ENCODE results near the gene CHMP5. TPM values are rescaled to one million over a fixed set of nuclear protein-coding genes. Genes with fewer than 3 reads are reported as not detected.

The CHMP5 gene
- polyA plus RNA-seq (2013, experiment 1 of 2) = 64.5 TPM
- polyA plus RNA-seq (2013, experiment 2 of 2) = 64.5 TPM

DNA sequence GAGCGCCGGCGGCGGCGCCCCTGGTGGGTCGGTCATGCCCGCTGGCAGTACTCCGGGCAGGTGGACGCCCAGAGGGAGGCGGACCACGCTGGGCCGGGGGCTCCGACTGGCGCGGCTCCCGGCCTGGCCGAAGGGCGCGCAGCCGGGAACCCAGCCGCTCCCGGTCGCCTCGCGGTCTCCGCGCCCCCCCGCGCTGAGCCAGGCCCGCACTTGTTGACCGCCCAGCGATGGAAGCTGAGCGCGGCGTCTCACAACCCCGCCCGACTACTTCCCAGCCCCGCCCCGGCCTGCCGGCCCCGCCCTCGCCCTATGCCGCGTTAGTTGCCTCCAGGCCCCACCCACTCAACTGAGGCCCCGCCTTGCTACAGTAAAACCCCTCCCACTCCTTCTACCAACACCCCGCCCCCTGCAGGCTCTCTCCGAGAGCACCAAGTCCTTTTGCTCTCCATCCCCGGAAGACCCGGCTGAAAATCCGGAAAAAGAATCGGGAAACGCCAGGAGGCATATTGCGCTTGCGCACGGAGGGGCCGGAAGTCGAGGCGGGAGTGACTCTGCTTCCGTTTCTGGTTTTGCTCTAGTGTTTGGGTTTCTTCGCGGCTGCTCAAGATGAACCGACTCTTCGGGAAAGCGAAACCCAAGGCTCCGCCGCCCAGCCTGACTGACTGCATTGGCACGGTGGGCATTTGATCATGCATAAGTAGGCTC, at the start of gene CHMP5, which contains the start of gene BAG1:
Gene CHMP5, plus strand, starts transcription at position 577 of the 705 bp plus-strand sequence. Its CDS starts 30 bp downstream, at position 607.
Gene BAG1, minus strand, starts transcription at position 236 of the 705 bp plus-strand sequence.
- H4K8ac ChIP-seq (ENCODE audit: low read depth, low read length) = no peak within 1 kb of the TSS
- peaks cover 7 to 14% of the 10 kb centered on the region in 2 donors for H3K4me1 ChIP-seq (ENCODE audit: control insufficient read depth in 2 of 2, insufficient read depth in 1 of 2, low read depth in 1 of 2, low read length in 2 of 2)
- peak within 1 kb of the TSS; percentile 90 for H3K4me2 ChIP-seq (ENCODE audit: insufficient read depth, low read length, poor library complexity, severe bottlenecking)
- no peak within 1 kb of the TSS for H2BK5ac ChIP-seq (ENCODE audit: low read length)
- H3K18ac ChIP-seq (ENCODE audit: low read length) = peak within 1 kb of the TSS; percentile 90
- peak within 1 kb of the TSS; percentile 60 for H2AK5ac ChIP-seq (ENCODE audit: low read depth, low read length)
- no CpG with 5 or more reads among the region's 67 CpGs for WGBS, 2 donors (ENCODE audit: extremely low coverage in 2 of 2, insufficient read length in 2 of 2, insufficient replicate concordance in 1 of 2)
- no peaks in the 10 kb centered on the region for H3K9me3 ChIP-seq (replicated peaks in 1 of 2; ENCODE audit: control insufficient read depth in 2 of 2, insufficient read depth in 1 of 2, low read depth in 1 of 2, low read length in 2 of 2)
- peak within 1 kb of the TSS; percentile 75 for H3K23ac ChIP-seq (ENCODE audit: low read depth, low read length, poor library complexity)
- peak within 1 kb of the TSS; percentile 85 to 95 for H3K4me3 ChIP-seq (ENCODE audit: low read length in 2 of 2)
- no peak within 1 kb of the TSS for H2BK15ac ChIP-seq (ENCODE audit: low read length)
- peak; percentile 98 for DNase-seq (ENCODE audit: low spot score)
- H2BK12ac ChIP-seq (ENCODE audit: low read length) = no peak within 1 kb of the TSS
- peak within 1 kb of the TSS; percentile 98 for H3K9ac ChIP-seq (ENCODE audit: low read depth, low read length, poor library complexity)
- peak within 1 kb of the TSS; percentile 47 for H3K27ac ChIP-seq (replicated peaks; ENCODE audit: low read length)
- H3K14ac ChIP-seq (ENCODE audit: low read length) = peak within 1 kb of the TSS; percentile 91
- H3K27me3 ChIP-seq (ENCODE audit: control insufficient read depth in 3 of 3, insufficient read depth in 3 of 3, low read depth in 1 of 3, low read length in 3 of 3) = no peaks in the 10 kb centered on the region
- peaks cover 14 to 62% of the 10 kb centered on the region in 2 donors for H3K36me3 ChIP-seq (replicated peaks in 1 of 2; ENCODE audit: control insufficient read depth in 2 of 2, insufficient read depth in 2 of 2, low read length in 2 of 2)
- peak within 1 kb of the TSS; percentile 95 for H2AFZ ChIP-seq (ENCODE audit: low read length)
- no peak within 1 kb of the TSS for H3K4ac ChIP-seq (ENCODE audit: low read length)
- peak within 1 kb of the TSS; percentile 66 for H2BK120ac ChIP-seq (ENCODE audit: low read depth, low read length)
- H3K79me1 ChIP-seq (ENCODE audit: low read depth, low read length) = peaks cover 9% of the 10 kb centered on the region
- no peak within 1 kb of the TSS for H4K91ac ChIP-seq (ENCODE audit: low read depth, low read length, poor library complexity)

DNA sequence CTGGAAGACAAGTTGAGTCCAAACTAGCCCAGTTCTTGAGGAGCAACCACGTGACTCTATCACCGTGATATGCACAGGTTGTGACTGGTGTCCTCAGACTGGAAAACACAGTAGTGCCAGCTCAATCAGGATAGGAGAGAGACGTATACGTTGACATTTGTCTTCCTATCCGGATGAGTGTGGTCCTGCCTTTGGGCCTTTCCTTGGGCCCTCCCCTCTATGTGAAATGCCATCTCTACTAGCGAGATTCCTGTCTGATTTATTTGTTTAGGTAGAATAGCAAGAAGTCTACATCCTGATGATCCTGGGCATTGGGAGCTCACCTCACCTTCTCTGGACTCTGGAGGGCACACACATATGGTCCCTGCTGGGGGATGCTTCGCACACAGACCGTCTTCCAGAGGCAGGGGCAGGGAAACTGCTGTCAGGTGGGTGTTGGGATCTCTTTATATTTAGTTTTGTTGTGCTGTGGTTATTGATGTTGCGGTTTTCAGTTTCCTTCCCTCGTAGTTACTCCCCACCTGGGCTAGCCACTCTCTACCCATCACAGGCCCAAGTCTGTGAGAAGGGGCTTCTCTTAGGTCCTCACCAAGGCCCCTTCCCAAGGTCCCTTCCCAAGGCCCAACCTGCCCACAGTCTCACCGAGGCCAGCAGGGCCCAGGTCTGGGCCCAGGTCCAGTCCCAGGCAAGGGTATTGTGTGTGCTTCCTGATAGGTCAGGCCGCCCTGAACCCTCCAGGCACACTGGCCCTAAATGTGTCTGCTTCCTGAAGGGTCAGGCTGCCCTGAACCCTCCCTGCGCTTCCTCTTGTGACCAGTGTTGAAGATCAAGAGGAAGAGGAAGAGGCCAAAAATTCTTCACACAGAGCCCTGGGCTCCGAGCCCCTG, 43.9 kb upstream of the CHMP5 start:
- Histone ChIP-seq H3K79me1 (ENCODE audit: low read depth, low read length) (no peaks in the 10 kb centered on the region), H3K9ac (ENCODE audit: low read depth, low read length, poor library complexity) (no peak overlapping the region), H3K23ac (ENCODE audit: low read depth, low read length, poor library complexity) (no peak overlapping the region), H3K4me2 (ENCODE audit: insufficient read depth, low read length, poor library complexity, severe bottlenecking) (no peak overlapping the region), H4K8ac (ENCODE audit: low read depth, low read length) (no peak overlapping the region), H2AK5ac (ENCODE audit: low read depth, low read length) (no peak overlapping the region), H2AFZ (ENCODE audit: low read length) (no peak overlapping the region), H4K91ac (ENCODE audit: low read depth, low read length, poor library complexity) (peak overlapping the region; percentile 80), H2BK5ac (ENCODE audit: low read length) (peak overlapping the region; percentile 48), H3K4ac (ENCODE audit: low read length) (no peak overlapping the region), H3K4me3 (ENCODE audit: low read length in 2 of 2) (no peak overlapping the region), H2BK15ac (ENCODE audit: low read length) (no peak overlapping the region), H3K27ac (replicated peaks; ENCODE audit: low read length) (no peak overlapping the region), H3K18ac (ENCODE audit: low read length) (no peak overlapping the region), H3K27me3 (ENCODE audit: control insufficient read depth in 3 of 3, insufficient read depth in 3 of 3, low read depth in 1 of 3, low read length in 3 of 3) (peaks cover 0 to 26% (median 0%) of the 10 kb centered on the region in 3 experiments), H3K9me3 (replicated peaks in 1 of 2; ENCODE audit: control insufficient read depth in 2 of 2, insufficient read depth in 1 of 2, low read depth in 1 of 2, low read length in 2 of 2) (no peaks in the 10 kb centered on the region), H2BK120ac (ENCODE audit: low read depth, low read length) (no peak overlapping the region), H3K4me1 (ENCODE audit: control insufficient read depth in 2 of 2, insufficient read depth in 1 of 2, low read depth in 1 of 2, low read length in 2 of 2) (no peaks in the 10 kb centered on the region), H3K36me3 (replicated peaks in 1 of 2; ENCODE audit: control insufficient read depth in 2 of 2, insufficient read depth in 2 of 2, low read length in 2 of 2) (no peaks in the 10 kb centered on the region), H2BK12ac (ENCODE audit: low read length) (no peak overlapping the region), H3K14ac (ENCODE audit: low read length) (no peak overlapping the region)
- no peak for DNase-seq (ENCODE audit: low spot score)
- no CpG with 5 or more reads among the region's 14 CpGs for WGBS, 2 donors (ENCODE audit: extremely low coverage in 2 of 2, insufficient read length in 2 of 2, insufficient replicate concordance in 1 of 2)

DNA sequence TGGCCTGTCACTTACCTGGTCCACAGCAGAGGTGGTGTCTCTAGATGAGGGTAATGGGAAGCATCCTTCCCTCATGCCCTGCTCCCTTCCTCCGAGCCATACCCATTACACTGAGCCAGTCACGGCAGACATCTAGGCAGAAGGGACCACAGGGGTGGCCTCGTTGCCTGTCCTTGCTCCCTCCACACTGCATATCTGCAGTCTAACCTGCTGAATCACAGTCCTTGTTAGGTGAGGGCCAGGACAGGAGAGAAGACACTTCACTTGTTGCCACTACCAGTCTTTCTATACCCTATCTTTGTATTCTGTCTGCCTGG, 43.3 kb upstream of the CHMP5 start:
- Histone ChIP-seq H3K36me3 (replicated peaks in 1 of 2; ENCODE audit: control insufficient read depth in 2 of 2, insufficient read depth in 2 of 2, low read length in 2 of 2) (no peaks in the 10 kb centered on the region), H3K27me3 (ENCODE audit: control insufficient read depth in 3 of 3, insufficient read depth in 3 of 3, low read depth in 1 of 3, low read length in 3 of 3) (peaks cover 0 to 21% (median 0%) of the 10 kb centered on the region in 3 experiments), H2BK120ac (ENCODE audit: low read depth, low read length) (no peak overlapping the region), H3K4me2 (ENCODE audit: insufficient read depth, low read length, poor library complexity, severe bottlenecking) (no peak overlapping the region), H3K4me3 (ENCODE audit: low read length in 2 of 2) (no peak overlapping the region), H3K4ac (ENCODE audit: low read length) (no peak overlapping the region), H4K8ac (ENCODE audit: low read depth, low read length) (no peak overlapping the region), H3K23ac (ENCODE audit: low read depth, low read length, poor library complexity) (no peak overlapping the region), H2BK12ac (ENCODE audit: low read length) (no peak overlapping the region), H3K9me3 (replicated peaks in 1 of 2; ENCODE audit: control insufficient read depth in 2 of 2, insufficient read depth in 1 of 2, low read depth in 1 of 2, low read length in 2 of 2) (no peaks in the 10 kb centered on the region), H3K9ac (ENCODE audit: low read depth, low read length, poor library complexity) (peak overlapping the region; percentile 63), H3K79me1 (ENCODE audit: low read depth, low read length) (no peaks in the 10 kb centered on the region), H2BK5ac (ENCODE audit: low read length) (peak overlapping the region; percentile 48), H3K4me1 (ENCODE audit: control insufficient read depth in 2 of 2, insufficient read depth in 1 of 2, low read depth in 1 of 2, low read length in 2 of 2) (no peaks in the 10 kb centered on the region), H3K18ac (ENCODE audit: low read length) (no peak overlapping the region), H3K27ac (replicated peaks; ENCODE audit: low read length) (no peak overlapping the region), H2AFZ (ENCODE audit: low read length) (no peak overlapping the region), H2BK15ac (ENCODE audit: low read length) (no peak overlapping the region), H3K14ac (ENCODE audit: low read length) (no peak overlapping the region), H4K91ac (ENCODE audit: low read depth, low read length, poor library complexity) (no peak overlapping the region), H2AK5ac (ENCODE audit: low read depth, low read length) (no peak overlapping the region)
- no CpG with 5 or more reads among the region's 3 CpGs for WGBS, 2 donors (ENCODE audit: extremely low coverage in 2 of 2, insufficient read length in 2 of 2, insufficient replicate concordance in 1 of 2)
- DNase-seq (ENCODE audit: low spot score) = no peak

DNA sequence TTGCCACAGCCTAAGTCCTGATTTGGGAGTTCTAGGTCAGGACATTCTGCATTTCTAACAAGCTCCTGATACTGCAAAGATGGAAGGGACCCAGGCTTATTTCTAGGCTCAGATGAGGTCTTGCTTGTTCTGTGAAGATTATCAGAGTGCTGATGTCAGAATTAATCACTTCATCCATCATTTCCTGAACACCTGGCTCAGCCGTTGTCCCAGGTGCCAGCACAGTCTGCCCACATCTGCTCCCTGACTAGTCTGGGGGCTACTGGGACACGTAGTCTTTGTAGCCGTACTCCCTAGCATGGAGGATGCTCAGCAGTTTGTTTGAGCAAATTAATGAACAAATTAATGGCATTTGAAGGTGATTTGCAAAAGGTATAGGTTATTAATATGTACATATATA, 42.8 kb upstream of the CHMP5 start:
- Histone ChIP-seq H2BK5ac (ENCODE audit: low read length) (no peak overlapping the region), H3K4me1 (ENCODE audit: control insufficient read depth in 2 of 2, insufficient read depth in 1 of 2, low read depth in 1 of 2, low read length in 2 of 2) (no peaks in the 10 kb centered on the region)
- WGBS, 2 donors (ENCODE audit: extremely low coverage in 2 of 2, insufficient read length in 2 of 2, insufficient replicate concordance in 1 of 2) = no CpG with 5 or more reads among the region's 3 CpGs

More for the DNA sequence above, 42.8 kb upstream of the CHMP5 start:
- Histone ChIP-seq H3K9ac (ENCODE audit: low read depth, low read length, poor library complexity) (no peak overlapping the region), H3K18ac (ENCODE audit: low read length) (no peak overlapping the region), H2AFZ (ENCODE audit: low read length) (no peak overlapping the region), H3K4ac (ENCODE audit: low read length) (no peak overlapping the region), H3K9me3 (replicated peaks in 1 of 2; ENCODE audit: control insufficient read depth in 2 of 2, insufficient read depth in 1 of 2, low read depth in 1 of 2, low read length in 2 of 2) (no peaks in the 10 kb centered on the region), H3K4me3 (ENCODE audit: low read length in 2 of 2) (no peak overlapping the region), H2BK12ac (ENCODE audit: low read length) (no peak overlapping the region), H4K91ac (ENCODE audit: low read depth, low read length, poor library complexity) (no peak overlapping the region), H3K4me2 (ENCODE audit: insufficient read depth, low read length, poor library complexity, severe bottlenecking) (no peak overlapping the region), H2AK5ac (ENCODE audit: low read depth, low read length) (no peak overlapping the region), H4K8ac (ENCODE audit: low read depth, low read length) (no peak overlapping the region), H3K23ac (ENCODE audit: low read depth, low read length, poor library complexity) (no peak overlapping the region), H3K27ac (replicated peaks; ENCODE audit: low read length) (no peak overlapping the region), H3K79me1 (ENCODE audit: low read depth, low read length) (no peaks in the 10 kb centered on the region), H3K14ac (ENCODE audit: low read length) (no peak overlapping the region), H2BK120ac (ENCODE audit: low read depth, low read length) (no peak overlapping the region), H2BK15ac (ENCODE audit: low read length) (no peak overlapping the region), H3K27me3 (ENCODE audit: control insufficient read depth in 3 of 3, insufficient read depth in 3 of 3, low read depth in 1 of 3, low read length in 3 of 3) (peaks cover 0 to 16% (median 0%) of the 10 kb centered on the region in 3 experiments), H3K36me3 (replicated peaks in 1 of 2; ENCODE audit: control insufficient read depth in 2 of 2, insufficient read depth in 2 of 2, low read length in 2 of 2) (no peaks in the 10 kb centered on the region)
- no peak for DNase-seq (ENCODE audit: low spot score)

Data from neuronal stem cell (in vitro differentiated cells).